ENCODE measurements around the gene FMNL2.

FMNL2 gene

GRCh38 chr2:152617456-152618192, 282.6 kb downstream of the FMNL2 start:
- no peak for DNase-seq (ENCODE audit: low spot score)

- DNase-seq (ENCODE audit: low spot score): no peak
These were observed 283.2 kb downstream of the FMNL2 start for GRCh38 chr2:152618193-152618564.

GRCh38 chr2:152620208-152620607, 285.2 kb downstream of the FMNL2 start:
- DNase-seq (ENCODE audit: low spot score): no peak

- no peak for DNase-seq (ENCODE audit: low spot score)
These were observed 286.0 kb downstream of the FMNL2 start for GRCh38 chr2:152620985-152621384.

- DNase-seq (ENCODE audit: low spot score): no peak
These were observed 287.2 kb downstream of the FMNL2 start for GRCh38 chr2:152622219-152622618.

- no peak for DNase-seq (ENCODE audit: low spot score)
These were observed 288.2 kb downstream of the FMNL2 start for GRCh38 chr2:152623076-152623740.

- DNase-seq (ENCODE audit: low spot score): no peak
These were observed 288.8 kb downstream of the FMNL2 start for GRCh38 chr2:152623775-152624174.

GRCh38 chr2:152624805-152625204, 289.8 kb downstream of the FMNL2 start:
- no peak for DNase-seq (ENCODE audit: low spot score)

- no peak for DNase-seq (ENCODE audit: low spot score)
These were observed 292.0 kb downstream of the FMNL2 start for GRCh38 chr2:152626911-152627339.

GRCh38 chr2:152627351-152627957, 292.5 kb downstream of the FMNL2 start:
- DNase-seq (ENCODE audit: low spot score): peak; percentile 8

GRCh38 chr2:152629202-152629601, 294.2 kb downstream of the FMNL2 start:
- no peak for DNase-seq (ENCODE audit: low spot score)

GRCh38 chr2:152630466-152630865, 295.5 kb downstream of the FMNL2 start:
- no peak for DNase-seq (ENCODE audit: low spot score)

GRCh38 chr2:152632736-152633135, 297.8 kb downstream of the FMNL2 start:
- DNase-seq (ENCODE audit: low spot score): no peak

GRCh38 chr2:152635635-152636298, 300.8 kb downstream of the FMNL2 start:
- DNase-seq (ENCODE audit: low spot score): peak; percentile 43

GRCh38 chr2:152637251-152637650, 302.3 kb downstream of the FMNL2 start:
- no peak for DNase-seq (ENCODE audit: low spot score)

GRCh38 chr2:152638056-152638455, 303.1 kb downstream of the FMNL2 start:
- no peak for DNase-seq (ENCODE audit: low spot score)

GRCh38 chr2:152638590-152638989, 303.6 kb downstream of the FMNL2 start:
- no peak for DNase-seq (ENCODE audit: low spot score)

- no peak for DNase-seq (ENCODE audit: low spot score)
These were observed 309.4 kb downstream of the FMNL2 start for GRCh38 chr2:152644189-152644873.

GRCh38 chr2:152646264-152646663, 311.3 kb downstream of the FMNL2 start:
- DNase-seq (ENCODE audit: low spot score): no peak

- peak; percentile 13 for DNase-seq (ENCODE audit: low spot score)
These were observed 311.8 kb downstream of the FMNL2 start for GRCh38 chr2:152646775-152647174.

- DNase-seq (ENCODE audit: low spot score): peak; percentile 80
These were observed 312.6 kb downstream of the FMNL2 start for GRCh38 chr2:152647552-152647951.

- peak; percentile 46 for DNase-seq (ENCODE audit: low spot score)
These were observed 313.4 kb downstream of the FMNL2 start for GRCh38 chr2:152648336-152648735.
